HG03457 (cell line): ENCODE data around the gene SIN3A.
"Not testable (repeated sequence)": the region's sequence is repeated elsewhere in the genome, so short reads cannot be mapped to it uniquely, and the experiment has no call there.

ENCODE experiments used
- ATAC-seq: cut with Tn5 transposase; IDR thresholded peaks from one replicate; pipeline ENCODE4 v1.9.1; 2021; ENCODE audit warnings: moderate number of reproducible peaks; ENCODE audit not compliant: unreplicated experiment

SIN3A gene

GRCh38 chr15:75451674-75452363 lies at the start of gene SIN3A:
TSS of gene SIN3A (minus strand) at chr15:75451690. CDS start at chr15:75430375, 21,315 bp downstream.
- peak; percentile 26 for ATAC-seq

DNA sequence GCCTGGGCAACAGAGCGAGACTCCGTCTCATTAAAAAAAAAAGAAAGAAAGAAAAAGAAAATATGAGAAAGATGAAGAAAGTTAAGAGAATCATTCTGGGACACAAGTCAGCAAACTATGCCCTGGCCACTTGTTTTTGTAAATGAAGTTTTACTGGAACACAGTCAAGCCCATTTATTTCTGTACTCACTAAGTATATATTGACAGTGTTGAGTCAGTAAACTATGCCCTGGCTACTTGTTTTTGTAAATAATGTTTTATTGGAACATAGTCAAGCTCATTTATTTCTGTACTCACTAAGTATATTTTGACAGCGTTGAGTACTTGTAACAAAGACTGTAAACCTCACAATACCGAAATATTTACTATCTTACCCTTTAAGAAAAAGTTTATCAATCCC lies 42.2 kb upstream of the SIN3A start:
- ATAC-seq: no peak

DNA sequence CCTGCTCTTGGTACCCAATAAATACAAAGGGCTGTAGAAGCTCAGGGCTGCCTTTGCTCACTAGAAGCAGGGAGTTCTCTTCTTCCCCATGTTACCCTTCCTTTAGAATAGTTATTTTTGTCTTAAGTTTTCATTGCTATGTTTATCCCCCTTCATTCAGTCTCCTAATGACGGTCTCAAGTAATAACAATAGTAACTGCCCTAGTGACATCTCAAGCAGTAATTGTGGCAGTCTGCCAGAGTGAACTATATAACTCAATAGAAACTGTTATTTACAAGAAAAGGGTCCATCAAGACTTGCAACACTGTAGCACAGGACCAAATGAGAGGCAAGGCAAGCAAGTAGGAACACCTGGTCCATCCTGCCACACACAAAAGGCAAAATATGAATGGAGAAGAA lies 32.5 kb upstream of the SIN3A start:
- no peak for ATAC-seq

GRCh38 chr15:75483556-75483955 lies 32.1 kb upstream of the SIN3A start:
- ATAC-seq: not testable (repeated sequence)

DNA sequence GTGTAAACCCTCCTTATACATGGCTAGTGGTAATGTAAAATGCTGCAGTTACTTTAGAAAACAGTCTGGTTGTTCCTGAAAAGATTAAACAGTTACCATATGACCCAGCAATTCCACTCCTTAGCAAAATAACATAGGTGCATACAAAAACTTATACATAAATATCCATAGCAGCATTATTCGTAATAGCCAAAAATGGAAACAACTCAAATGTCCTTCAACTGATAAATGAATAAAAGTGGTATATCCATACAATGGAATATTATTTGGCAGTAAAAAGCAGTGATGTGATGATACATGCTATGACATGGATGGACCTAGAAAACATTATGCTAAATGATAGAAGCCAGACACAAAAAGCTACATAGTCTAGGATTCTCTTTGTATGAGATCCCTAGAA lies 31.6 kb upstream of the SIN3A start:
- ATAC-seq: no peak

GRCh38 chr15:75480463-75480862 lies 29.0 kb upstream of the SIN3A start:
- ATAC-seq: not testable (repeated sequence)

- ATAC-seq: no peak
These were observed 28.2 kb upstream of the SIN3A start for GRCh38 chr15:75479670-75480069.

DNA sequence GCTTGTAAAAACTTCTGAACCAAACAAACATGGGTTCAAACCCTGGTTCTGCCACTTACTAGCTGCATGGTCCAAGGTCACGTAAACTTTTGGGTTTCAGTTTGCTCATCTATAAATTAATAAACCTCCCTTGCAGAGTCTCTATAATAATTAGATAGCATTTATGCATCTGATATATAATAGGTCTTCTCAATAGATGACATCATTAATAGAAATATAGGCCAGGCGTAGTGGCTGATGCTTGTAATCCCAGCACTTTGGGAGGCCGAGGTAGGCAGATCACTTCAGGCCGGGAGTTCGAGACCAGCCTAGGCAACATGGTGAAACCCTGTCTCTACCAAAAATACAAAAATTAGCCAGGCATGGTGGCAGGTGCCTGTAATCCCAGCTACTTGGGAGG lies 25.6 kb upstream of the SIN3A start:
- not testable (repeated sequence) for ATAC-seq

DNA sequence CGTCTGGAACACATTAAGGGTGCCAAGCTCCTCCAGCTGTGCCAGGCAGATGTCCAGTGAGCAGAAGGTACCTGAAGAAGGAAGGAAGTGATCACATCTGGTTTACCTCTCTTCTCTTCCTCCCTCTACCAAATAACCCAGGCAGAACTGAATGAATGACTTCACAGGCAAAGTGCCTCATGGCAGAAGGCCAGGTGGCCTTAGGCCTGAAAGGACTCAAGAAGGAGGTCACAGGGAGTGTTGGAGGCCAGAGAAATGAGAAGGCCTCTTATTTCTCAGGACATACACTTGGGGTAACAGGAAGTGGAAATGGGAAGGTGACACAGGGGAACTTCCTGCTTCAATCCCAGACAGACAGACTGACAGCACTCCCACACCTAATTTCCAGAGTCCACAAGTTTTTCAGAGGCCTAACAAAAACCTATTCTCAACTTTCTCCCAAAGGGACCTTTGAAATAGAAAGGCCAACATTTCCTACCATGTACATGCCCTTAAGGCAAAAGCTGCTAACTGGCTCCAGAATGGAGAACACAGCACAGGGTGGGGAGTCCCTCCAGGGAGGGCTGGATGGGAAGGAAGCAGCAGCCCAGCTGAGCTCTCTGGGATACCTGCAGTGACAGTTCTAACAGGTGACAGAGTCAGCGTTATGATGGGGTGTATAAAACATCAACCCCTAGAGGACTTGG lies 17.6 kb upstream of the SIN3A start:
- ATAC-seq: no peak

GRCh38 chr15:75460646-75461045 lies 9.2 kb upstream of the SIN3A start:
- no peak for ATAC-seq

DNA sequence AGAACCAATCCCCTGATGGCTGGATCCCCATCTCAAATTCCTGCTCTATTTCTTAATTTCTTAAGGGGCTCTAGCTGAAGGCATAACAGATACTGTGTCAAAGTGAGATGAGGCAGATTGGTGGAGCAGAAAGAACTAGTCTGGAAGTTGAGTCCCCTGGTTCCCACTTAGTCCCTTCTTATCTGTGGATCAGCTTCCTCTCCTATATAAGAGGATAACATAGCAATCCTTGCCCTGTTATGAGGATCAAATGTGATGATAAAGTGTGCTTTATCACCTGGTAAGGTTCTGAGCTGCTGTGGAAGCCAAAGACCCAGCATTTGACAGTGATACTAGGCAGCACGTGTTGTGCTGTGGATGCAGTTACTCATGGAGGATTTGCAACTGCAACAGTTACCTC lies 8.1 kb upstream of the SIN3A start:
- ATAC-seq: no peak

GRCh38 chr15:75456710-75457109 lies 5.2 kb upstream of the SIN3A start:
- no peak for ATAC-seq

DNA sequence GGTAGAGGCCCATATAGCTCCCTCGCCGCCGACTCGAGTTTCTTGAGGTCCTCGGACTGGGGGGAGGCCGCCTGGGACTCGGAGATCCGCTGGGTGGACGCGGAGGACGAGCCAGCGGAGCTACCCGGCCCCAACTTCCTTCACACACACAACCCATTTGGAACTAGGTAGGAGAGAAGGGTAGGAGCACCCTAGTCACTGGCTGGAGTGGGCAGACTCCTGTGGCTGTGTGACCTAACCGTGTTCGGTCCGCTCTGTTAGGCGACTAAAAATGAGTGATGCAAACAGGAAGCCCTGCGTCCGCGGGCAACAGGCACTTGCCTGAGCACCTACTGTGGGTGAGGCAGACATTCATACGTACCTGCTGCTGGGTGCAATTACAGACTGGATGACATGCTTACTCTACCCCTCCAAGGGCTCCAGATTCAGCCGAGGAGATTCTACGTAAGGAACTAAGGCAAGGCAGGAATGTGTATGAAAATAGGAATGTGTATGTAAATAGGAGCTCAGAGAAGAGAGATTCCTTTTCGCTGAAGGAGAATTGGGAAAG lies 4.6 kb upstream of the SIN3A start:
- ATAC-seq: no peak

DNA sequence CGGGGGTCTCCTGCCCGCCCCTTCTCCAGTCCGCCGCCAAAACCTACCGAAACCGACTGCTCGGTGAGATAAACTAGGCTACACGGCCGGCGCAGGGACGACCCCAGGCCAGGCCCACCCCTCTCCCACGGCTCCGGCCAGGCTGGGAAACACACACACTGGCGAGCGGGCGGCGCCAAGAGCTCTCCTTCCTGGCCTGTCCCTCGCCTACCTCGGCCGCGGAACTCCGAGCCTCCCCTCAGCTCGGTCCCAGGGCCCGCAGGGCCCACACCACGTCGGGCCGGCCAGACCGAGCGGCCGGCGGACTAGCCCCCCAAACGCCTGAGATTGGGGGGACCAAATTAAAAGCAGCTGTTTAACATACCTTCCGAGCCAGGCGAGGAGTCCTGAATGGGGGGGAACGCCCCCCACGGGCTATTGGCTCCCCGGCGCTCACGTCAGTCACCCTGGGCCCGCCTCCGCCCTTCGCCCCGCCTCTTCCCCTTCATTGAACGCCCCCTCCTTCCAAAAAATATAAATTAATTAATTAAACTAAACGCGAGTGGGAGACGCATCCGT lies 4.0 kb upstream of the SIN3A start:
- ATAC-seq: no peak

DNA sequence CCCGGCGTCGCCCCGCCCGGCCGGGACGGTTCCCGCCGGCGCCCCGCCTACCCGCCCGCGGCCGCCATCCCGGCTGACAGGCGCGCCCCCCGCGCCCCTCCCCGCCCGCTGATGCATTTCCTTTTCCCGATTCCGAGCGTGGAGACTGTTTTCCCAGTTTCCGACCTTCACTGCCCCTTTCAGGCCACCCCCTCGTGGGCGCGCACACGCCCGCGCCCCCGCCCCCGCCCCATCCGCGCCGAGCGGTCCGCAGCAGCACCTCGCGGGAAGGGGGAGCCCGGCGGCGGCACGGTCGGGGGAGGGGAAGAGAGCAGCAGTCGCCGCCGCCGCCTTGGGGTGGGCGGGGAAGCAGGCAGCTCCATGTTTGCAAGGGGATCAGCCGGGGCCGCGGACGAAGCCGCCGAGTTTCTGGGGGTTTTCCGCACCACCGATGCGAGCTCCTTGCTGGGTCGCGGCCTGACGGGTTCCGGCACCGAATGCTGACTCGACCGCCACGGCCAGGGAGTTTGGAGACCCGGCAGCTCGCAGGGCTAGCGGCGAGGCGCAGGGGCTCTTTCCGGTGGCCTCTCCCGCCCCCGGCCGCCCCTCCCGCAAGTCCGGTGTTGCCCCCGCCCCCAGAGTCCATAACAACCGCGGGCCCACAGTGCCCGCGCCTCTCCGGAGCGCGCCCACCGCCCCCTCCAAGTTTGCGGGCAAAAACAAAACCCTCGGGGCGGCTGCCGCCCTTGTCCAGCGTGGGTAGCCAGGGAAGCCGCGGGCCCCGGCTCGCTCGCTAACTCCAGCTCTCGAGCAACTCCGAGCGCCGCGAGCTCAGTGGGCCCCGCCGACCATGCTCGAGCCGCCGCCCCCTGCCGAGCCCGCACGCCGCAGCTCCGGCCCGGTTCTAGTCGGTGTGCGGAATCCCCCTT lies 3.2 kb upstream of the SIN3A start:
- no peak for ATAC-seq

DNA sequence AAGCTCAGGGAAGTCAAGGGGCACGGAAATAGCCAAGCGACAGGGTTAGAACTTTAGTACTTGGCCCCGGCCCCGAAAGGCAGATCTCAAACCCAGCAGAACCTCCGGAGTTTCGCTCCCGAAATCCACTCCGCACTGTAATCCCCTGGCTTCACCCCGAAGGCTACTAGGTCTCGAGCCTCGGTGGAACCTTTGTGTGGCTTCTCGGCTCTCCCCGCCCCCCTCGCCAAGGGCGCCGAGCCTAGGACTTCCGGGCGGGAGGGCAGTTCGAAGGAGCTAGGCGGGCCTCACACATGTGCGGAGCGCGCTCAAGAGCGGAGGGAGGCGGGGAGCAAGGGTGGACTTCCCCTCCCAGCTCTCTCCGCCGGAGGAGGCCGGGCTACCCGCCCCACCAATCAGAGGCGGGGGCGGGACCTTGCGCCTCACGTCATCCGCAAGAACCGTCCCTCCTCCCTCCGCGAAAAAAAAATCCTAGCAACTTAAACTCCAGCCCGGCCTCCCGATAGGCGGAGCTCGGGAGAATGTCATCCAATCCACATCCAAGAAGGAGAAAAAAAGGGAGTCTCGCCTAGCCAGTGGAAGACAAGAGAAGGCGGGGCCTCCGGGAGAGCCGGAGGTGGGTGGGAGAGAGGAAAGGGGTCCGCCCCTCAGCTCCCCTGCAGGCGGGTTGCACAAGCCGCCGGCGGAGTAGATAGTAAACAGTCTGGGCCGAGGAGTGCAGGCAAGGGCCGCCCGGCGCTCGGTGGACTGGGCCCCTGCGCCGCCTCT lies 2.4 kb upstream of the SIN3A start:
- peak; percentile 33 for ATAC-seq

DNA sequence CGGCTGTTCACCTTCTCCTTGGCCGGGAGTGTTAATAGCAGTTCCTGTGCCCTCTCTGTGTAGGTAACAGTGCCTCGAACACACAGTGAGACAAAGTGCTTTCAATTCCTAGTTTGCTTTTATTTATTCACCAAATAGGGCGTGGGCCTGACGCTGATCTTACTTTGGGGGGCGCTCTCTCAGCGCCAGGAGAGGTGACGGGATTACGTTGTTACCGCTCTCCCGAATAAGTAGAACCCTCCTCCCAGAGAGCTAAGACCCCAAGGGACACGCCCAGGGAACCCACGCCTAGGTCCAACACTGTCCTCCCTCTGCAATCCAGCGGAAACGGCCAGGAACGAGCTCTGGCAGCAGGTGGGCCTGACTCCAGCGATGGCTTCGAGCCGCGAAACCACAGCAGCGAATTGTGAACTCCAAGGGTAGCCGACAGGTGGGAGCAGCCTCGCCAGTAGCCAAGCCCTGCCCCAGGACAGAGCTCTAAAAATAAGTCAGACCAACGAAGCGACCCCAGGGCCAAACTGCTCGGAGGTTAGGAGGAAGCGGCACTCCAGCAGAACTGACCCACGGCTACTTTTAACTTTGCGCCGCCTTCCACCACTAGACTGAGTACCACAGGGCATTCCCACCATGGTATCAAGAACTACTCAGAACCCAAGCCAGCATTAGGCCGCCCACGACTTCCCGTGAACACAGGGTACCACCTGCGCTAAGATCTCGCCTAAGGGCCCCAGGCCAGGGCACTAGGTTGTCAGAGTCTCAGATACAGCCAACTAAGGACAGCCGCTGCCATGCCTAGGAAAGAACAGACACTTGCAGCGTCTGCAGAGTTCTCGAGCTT lies 1.6 kb upstream of the SIN3A start:
- ATAC-seq: no peak

GRCh38 chr15:75452364-75452864 lies 924 bp upstream of the SIN3A start:
- ATAC-seq: no peak

- no peak for ATAC-seq
These were observed 252 bp downstream of the SIN3A start for GRCh38 chr15:75451202-75451673.
